H1 (cell line): Measurements from ENCODE around the gene ULK1. TPM values are rescaled to one million over a fixed set of nuclear protein-coding genes. Genes with fewer than 3 reads are reported as not detected.

ENCODE experiments used
- CBX8 ChIP-seq: fragments of 300-800, 300-1000 bp; sonication (generic); IDR thresholded peaks from 2 replicates; pipeline ENCODE4 v1.7.1; 2016; ENCODE audit warnings: low read depth, low read length, borderline replicate concordance
- CHD2 ChIP-seq: IDR thresholded peaks from 2 replicates; pipeline ENCODE4 v1.6.1; 2012; ENCODE audit warnings: low read length, improper control_type of control experiment
- CTBP2 ChIP-seq: IDR thresholded peaks from 2 replicates; pipeline ENCODE4 v1.7.0; 2011; ENCODE audit warnings: borderline replicate concordance, mild to moderate bottlenecking, moderate library complexity, mixed read lengths, low read length; ENCODE audit not compliant: insufficient read depth, insufficient read length
- E2F6 ChIP-seq: IDR thresholded peaks from 2 replicates; pipeline ENCODE4 v1.6.1; 2012; ENCODE audit warnings: inconsistent platforms
- EZH2 ChIP-seq: fragments of 200-600 bp; sonication (generic); IDR thresholded peaks from 2 replicates; pipeline ENCODE4 v1.7.1; 2012; ENCODE audit warnings: low read depth, mild to moderate bottlenecking, moderate library complexity, low read length, inconsistent platforms; ENCODE audit not compliant: severe bottlenecking
- GABPA ChIP-seq: IDR thresholded peaks from 2 replicates; pipeline ENCODE4 v1.6.1; 2011; ENCODE audit warnings: mild to moderate bottlenecking, low read length, moderate library complexity, borderline replicate concordance; ENCODE audit not compliant: insufficient read depth
- GTF2F1 ChIP-seq: IDR thresholded peaks from 2 replicates; pipeline ENCODE4 v1.6.1; 2012; ENCODE audit warnings: low read depth, low read length, improper control_type of control experiment, borderline replicate concordance
- HDAC6 ChIP-seq: IDR thresholded peaks from one replicate; pipeline ENCODE4 v1.7.1; 2012; ENCODE audit warnings: low read depth, mild to moderate bottlenecking, inconsistent platforms, low read length, moderate library complexity
- KDM1A ChIP-seq: fragments of 200-600, 300-600 bp; sonication (generic); IDR thresholded peaks from 2 replicates; pipeline ENCODE4 v1.7.1; 2016; ENCODE audit warnings: mild to moderate bottlenecking, low read length, borderline replicate concordance
- MAFK ChIP-seq: IDR thresholded peaks from 2 replicates; pipeline ENCODE4 v1.6.1; 2012; ENCODE audit warnings: low read depth, mild to moderate bottlenecking, improper control_type of control experiment, low read length
- NRF1 ChIP-seq: IDR thresholded peaks from 2 replicates; pipeline ENCODE4 v1.6.1; 2011; ENCODE audit warnings: mild to moderate bottlenecking, low read depth, low read length, improper control_type of control experiment
- POLR2A ChIP-seq, 2 experiments: IDR thresholded peaks; 1 replicate in 1 of 2; 2 replicates in 1 of 2; pipeline ENCODE4 v1.6.1; 2011; ENCODE audit warnings: low read depth in 2 of 2, low read length in 2 of 2, mild to moderate bottlenecking in 2 of 2; ENCODE audit errors: control extremely low read depth in 1 of 2
- POLR2AphosphoS5 ChIP-seq: IDR thresholded peaks from 2 replicates; pipeline ENCODE4 v1.6.1; 2011; ENCODE audit warnings: low read depth, low read length
- RNF2 ChIP-seq: fragments of 200-900, 300-1000 bp; sonication (generic); IDR thresholded peaks from 2 replicates; pipeline ENCODE4 v1.7.1; 2016; ENCODE audit warnings: borderline replicate concordance, low read depth, mild to moderate bottlenecking, antibody characterized with exemption, low read length; ENCODE audit not compliant: poor library complexity, severe bottlenecking; ENCODE audit errors: missing control alignments
- SIN3A ChIP-seq, 2 experiments: IDR thresholded peaks in 1 of 2; conservative IDR thresholded peaks in 1 of 2; 2 replicates each; pipeline ENCODE4 v1.6.1; 2011 to 2012; ENCODE audit warnings: low read length in 2 of 2, improper control_type of control experiment in 1 of 2, low read depth in 1 of 2, mild to moderate bottlenecking in 1 of 2
- SIRT6 ChIP-seq: IDR thresholded peaks from one replicate; pipeline ENCODE4 v1.7.1; 2012; ENCODE audit warnings: low read length, inconsistent platforms
- SP1 ChIP-seq: IDR thresholded peaks from 2 replicates; pipeline ENCODE4 v1.6.1; 2011; ENCODE audit warnings: low read depth, low read length
- SP2 ChIP-seq: IDR thresholded peaks from 2 replicates; pipeline ENCODE4 v1.6.1; 2012; ENCODE audit warnings: mild to moderate bottlenecking, low read length, inconsistent platforms
- SP4 ChIP-seq: IDR thresholded peaks from 2 replicates; pipeline ENCODE4 v1.6.1; 2012; ENCODE audit warnings: low read length, inconsistent platforms
- SUZ12 ChIP-seq: fragments of 200-600 bp; sonication (generic); IDR thresholded peaks from 2 replicates; pipeline ENCODE4 v1.6.1; 2012; ENCODE audit warnings: mild to moderate bottlenecking, inconsistent platforms, low read length, moderate library complexity, mixed read lengths
- TCF12 ChIP-seq: IDR thresholded peaks from 2 replicates; pipeline ENCODE4 v1.6.1; 2011; ENCODE audit warnings: low read depth, mild to moderate bottlenecking, low read length
- TEAD4 ChIP-seq: IDR thresholded peaks from 2 replicates; pipeline ENCODE4 v1.6.1; 2012; ENCODE audit warnings: low read depth, low read length, inconsistent platforms, mixed read lengths
- polyA plus RNA-seq, 7 experiments: library from polyadenylated mRNA; depleted of rRNA in 3 of 7; stranded (reverse) in 5 of 7; unstranded in 2 of 7; fragments of >200 nt in 5 of 7; fragments of 200-250 nt in 2 of 7; gene quantifications; 1 replicate in 5 of 7; 2 replicates in 1 of 7; 4 replicates in 1 of 7; pipeline versions ENCODE4 v1.2.1 to v1.2.3, GENCODE V29; 2011 to 2013; ENCODE audit warnings: missing spikeins in 2 of 7, mixed read lengths in 2 of 7
- total RNA-seq: library from RNA; stranded (reverse); fragmentation: NEBNext Ultra II Directional; extraction: Animal tissue kit (Norgen Biotek cat#: 25700); gene quantifications from 2 replicates; pipeline ENCODE4 v1.2.1, GENCODE V29; 2021
- TF ChIP-seq, protein P1 (sequence below), 3 experiments: IDR thresholded peaks; 1 replicate in 2 of 3; 2 replicates in 1 of 3; pipeline versions ENCODE4 v1.5.1 to v1.6.1; 2011; ENCODE audit warnings: low read length in 3 of 3, mild to moderate bottlenecking in 3 of 3, inconsistent platforms in 2 of 3, low read depth in 1 of 3, moderate library complexity in 1 of 3; ENCODE audit not compliant: insufficient read depth in 1 of 3; ENCODE audit errors: control extremely low read depth in 1 of 3

Gene ULK1
- total and polyA plus RNA-seq, 2 of the 8 experiments (the other 6 are each of a cell fraction or from before 2014, with no cell fraction given) = 13.0 to 44.1 TPM

- TF ChIP-seq E2F6 (no peak), TEAD4 (no peak), HDAC6 (no peak), NRF1 (peak; percentile 86), SP4 (no peak), EZH2 (no peak), SP2 (no peak), KDM1A (no peak), MAFK (no peak), POLR2AphosphoS5 (peak; percentile 48; the same call in 1 of the 2 replicates), SIN3A (conservative IDR thresholded peaks at IDR 0.05 in 1 of 2, IDR thresholded peaks at IDR 0.05 in 1 of 2; ENCODE audit: low read depth in 1 of 2, low read length in 2 of 2) (0 out of 4 replicates have a peak, but pooled peaks of 1 of the 2 experiments have one; percentile 28), TCF12 (no peak), GABPA (no peak), SIRT6 (no peak), CHD2 (no peak), CTBP2 (no peak), GTF2F1 (no peak), SUZ12 (no peak), RNF2 (no peak), POLR2A (IDR thresholded peaks at IDR 0.05; ENCODE audit: control extremely low read depth in 1 of 2, low read depth in 2 of 2, low read length in 2 of 2) (peak in 1 of 2 experiments; percentile 86; a peak in 2 of 3 replicates), SP1 (no peak), CBX8 (no peak)
- TF ChIP-seq, protein P1, sequence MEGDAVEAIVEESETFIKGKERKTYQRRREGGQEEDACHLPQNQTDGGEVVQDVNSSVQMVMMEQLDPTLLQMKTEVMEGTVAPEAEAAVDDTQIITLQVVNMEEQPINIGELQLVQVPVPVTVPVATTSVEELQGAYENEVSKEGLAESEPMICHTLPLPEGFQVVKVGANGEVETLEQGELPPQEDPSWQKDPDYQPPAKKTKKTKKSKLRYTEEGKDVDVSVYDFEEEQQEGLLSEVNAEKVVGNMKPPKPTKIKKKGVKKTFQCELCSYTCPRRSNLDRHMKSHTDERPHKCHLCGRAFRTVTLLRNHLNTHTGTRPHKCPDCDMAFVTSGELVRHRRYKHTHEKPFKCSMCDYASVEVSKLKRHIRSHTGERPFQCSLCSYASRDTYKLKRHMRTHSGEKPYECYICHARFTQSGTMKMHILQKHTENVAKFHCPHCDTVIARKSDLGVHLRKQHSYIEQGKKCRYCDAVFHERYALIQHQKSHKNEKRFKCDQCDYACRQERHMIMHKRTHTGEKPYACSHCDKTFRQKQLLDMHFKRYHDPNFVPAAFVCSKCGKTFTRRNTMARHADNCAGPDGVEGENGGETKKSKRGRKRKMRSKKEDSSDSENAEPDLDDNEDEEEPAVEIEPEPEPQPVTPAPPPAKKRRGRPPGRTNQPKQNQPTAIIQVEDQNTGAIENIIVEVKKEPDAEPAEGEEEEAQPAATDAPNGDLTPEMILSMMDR (IDR thresholded peaks at IDR 0.05; ENCODE audit: control extremely low read depth in 1 of 3, insufficient read depth in 1 of 3, low read depth in 1 of 3, low read length in 3 of 3) = no peak
Measured at GRCh38 chr12:131894313-131894860, at the start of gene ULK1 (continued).
